ENCODE data around the gene RAP1GAP2.

DNA sequence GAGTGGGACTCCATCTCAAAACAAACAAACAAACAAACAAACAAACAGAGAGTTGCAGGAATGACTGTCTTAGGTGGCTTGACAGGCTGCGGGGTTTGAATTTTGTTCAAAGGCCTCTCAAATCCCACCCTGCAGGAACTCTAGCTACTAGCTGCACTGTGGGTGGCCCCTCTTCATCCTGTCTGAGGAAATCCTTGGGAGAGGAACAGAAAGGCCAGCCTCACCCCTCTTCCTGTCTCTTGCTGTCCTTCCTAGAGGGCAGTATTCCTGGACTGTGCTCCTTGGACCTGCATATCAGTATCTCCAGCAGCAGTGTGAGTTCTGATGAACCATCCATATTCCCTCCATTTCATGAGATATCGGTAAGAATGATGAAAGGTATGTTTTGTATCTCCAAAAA is 44.7 kb upstream of the RAP1GAP2 start:
- TF ChIP-seq BACH2 (CRISPR knock-in tag; IDR thresholded peaks at IDR 0.05; ENCODE audit: borderline replicate concordance) (no peak), ZFP3 (CRISPR knock-in tag; IDR thresholded peaks at IDR 0.05) (no peak), ARNTL (CRISPR knock-in tag; IDR thresholded peaks at IDR 0.05; ENCODE audit: borderline replicate concordance, low read depth) (no peak), RARB (CRISPR knock-in tag; IDR thresholded peaks at IDR 0.05) (no peak)
- TF ChIP-seq, protein P1, sequence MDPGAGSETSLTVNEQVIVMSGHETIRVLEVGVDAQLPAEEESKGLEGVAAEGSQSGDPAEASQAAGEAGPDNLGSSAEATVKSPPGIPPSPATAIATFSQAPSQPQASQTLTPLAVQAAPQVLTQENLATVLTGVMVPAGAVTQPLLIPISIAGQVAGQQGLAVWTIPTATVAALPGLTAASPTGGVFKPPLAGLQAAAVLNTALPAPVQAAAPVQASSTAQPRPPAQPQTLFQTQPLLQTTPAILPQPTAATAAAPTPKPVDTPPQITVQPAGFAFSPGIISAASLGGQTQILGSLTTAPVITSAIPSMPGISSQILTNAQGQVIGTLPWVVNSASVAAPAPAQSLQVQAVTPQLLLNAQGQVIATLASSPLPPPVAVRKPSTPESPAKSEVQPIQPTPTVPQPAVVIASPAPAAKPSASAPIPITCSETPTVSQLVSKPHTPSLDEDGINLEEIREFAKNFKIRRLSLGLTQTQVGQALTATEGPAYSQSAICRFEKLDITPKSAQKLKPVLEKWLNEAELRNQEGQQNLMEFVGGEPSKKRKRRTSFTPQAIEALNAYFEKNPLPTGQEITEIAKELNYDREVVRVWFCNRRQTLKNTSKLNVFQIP (CRISPR knock-in tag; IDR thresholded peaks at IDR 0.05; ENCODE audit: borderline replicate concordance, low read depth), result no peak
